GM12891 (cell line): Measurements from ENCODE around the gene TTLL7.

ENCODE experiments used
- DNase-seq: peaks from one replicate; pipeline ENCODE4 v3.0.0; 2011; ENCODE audit warnings: low spot score; ENCODE audit not compliant: insufficient read length
- FAIRE-seq: peaks from 2 replicates; lab custom pipeline; 2011; peaks lifted over from hg19 to GRCh38; lab: Jason Lieb, UNC
- PAX5 ChIP-seq: IDR thresholded peaks from 2 replicates; pipeline ENCODE4 v1.6.1; 2011; ENCODE audit warnings: low read length, moderate library complexity, mild to moderate bottlenecking; ENCODE audit not compliant: insufficient read depth, severe bottlenecking
- POLR2A ChIP-seq: IDR thresholded peaks from 2 replicates; pipeline ENCODE4 v1.6.1; 2011; ENCODE audit warnings: low read depth, low read length, control low read depth
- POLR2AphosphoS5 ChIP-seq: IDR thresholded peaks from 2 replicates; pipeline ENCODE4 v1.6.1; 2011; ENCODE audit warnings: low read depth, low read length, control low read depth
- POU2F2 ChIP-seq: IDR thresholded peaks from 2 replicates; pipeline ENCODE4 v1.6.1; 2011; ENCODE audit warnings: low read depth, mild to moderate bottlenecking, control low read depth, low read length, moderate library complexity
- SPI1 ChIP-seq: IDR thresholded peaks from 2 replicates; pipeline ENCODE4 v1.6.1; 2011; ENCODE audit warnings: low read depth, low read length, control low read depth
- TAF1 ChIP-seq: IDR thresholded peaks from 2 replicates; pipeline ENCODE4 v1.6.1; 2011; ENCODE audit warnings: low read depth, low read length, control low read depth

The TTLL7 gene

GRCh38 chr1:83834621-83835264 lies 164.2 kb downstream of the TTLL7 start:
- TF ChIP-seq TAF1 = no peak
- no peak for TF ChIP-seq SPI1
- no peak for TF ChIP-seq POU2F2
- TF ChIP-seq POLR2AphosphoS5 = no peak
- TF ChIP-seq PAX5 = no peak
- TF ChIP-seq POLR2A = no peak
- DNase-seq (no peak), FAIRE-seq (no peak)

GRCh38 chr1:83832194-83832593 lies 166.7 kb downstream of the TTLL7 start:
- FAIRE-seq (no peak), DNase-seq (no peak)
- TF ChIP-seq TAF1 (no peak), SPI1 (no peak), POU2F2 (no peak), POLR2A (no peak), POLR2AphosphoS5 (no peak), PAX5 (no peak)

- TF ChIP-seq POLR2AphosphoS5 (no peak), TAF1 (no peak), PAX5 (no peak), POU2F2 (no peak), POLR2A (no peak), SPI1 (no peak)
- no peak for DNase-seq
Measured at GRCh38 chr1:83829106-83829505, 169.8 kb downstream of the TTLL7 start.

GRCh38 chr1:83828456-83828855 lies 170.5 kb downstream of the TTLL7 start:
- DNase-seq (no peak), FAIRE-seq (no peak)
- TF ChIP-seq PAX5 = no peak

More at GRCh38 chr1:83829106-83829505, 169.8 kb downstream of the TTLL7 start:
- no peak for FAIRE-seq

GRCh38 chr1:83827741-83828140 lies 171.2 kb downstream of the TTLL7 start:
- no peak for FAIRE-seq
- TF ChIP-seq TAF1 = no peak
- no peak for DNase-seq

- FAIRE-seq (no peak), DNase-seq (no peak)
- TF ChIP-seq PAX5 (no peak), POLR2A (no peak), TAF1 (no peak), POLR2AphosphoS5 (no peak), POU2F2 (no peak), SPI1 (no peak)
Measured at GRCh38 chr1:83822208-83822607, 176.7 kb downstream of the TTLL7 start.

GRCh38 chr1:83819436-83819835 lies 179.5 kb downstream of the TTLL7 start:
- no peak for DNase-seq
- no peak for FAIRE-seq
- TF ChIP-seq PAX5 (no peak), POU2F2 (no peak), SPI1 (no peak), POLR2A (no peak), POLR2AphosphoS5 (no peak), TAF1 (no peak)

GRCh38 chr1:83818916-83819315 lies 180.0 kb downstream of the TTLL7 start:
- FAIRE-seq (no peak), DNase-seq (no peak)
- no peak for TF ChIP-seq TAF1
- no peak for TF ChIP-seq POU2F2
- TF ChIP-seq SPI1 = no peak
- no peak for TF ChIP-seq POLR2AphosphoS5
- TF ChIP-seq POLR2A = no peak
- TF ChIP-seq PAX5 = no peak

GRCh38 chr1:83816836-83817235 lies 182.1 kb downstream of the TTLL7 start:
- no peak for FAIRE-seq
- DNase-seq = no peak
- no peak for TF ChIP-seq POU2F2
- no peak for TF ChIP-seq PAX5
- no peak for TF ChIP-seq POLR2AphosphoS5
- TF ChIP-seq POLR2A = no peak
- TF ChIP-seq TAF1 = no peak
- TF ChIP-seq SPI1 = no peak

- no peak for DNase-seq
- TF ChIP-seq SPI1 (no peak), POU2F2 (no peak), POLR2AphosphoS5 (no peak), PAX5 (no peak), POLR2A (no peak), TAF1 (no peak)
- FAIRE-seq = no peak
Measured at GRCh38 chr1:83815330-83815729, 183.6 kb downstream of the TTLL7 start.
